Keratinocyte (primary cell): ENCODE data around the gene CLMN. TPM values are rescaled to one million over a fixed set of nuclear protein-coding genes. Genes with fewer than 3 reads are reported as not detected.

Source experiments
- DNase-seq: peaks from one replicate; pipeline ENCODE4 v3.0.0-alpha.2; 2011; ENCODE audit warnings: low read depth, missing footprints, low spot score
- FAIRE-seq: peaks from 2 replicates; lab custom pipeline; 2011; peaks lifted over from hg19 to GRCh38; lab: Jason Lieb, UNC
- H2AFZ ChIP-seq: 2 replicates; pipeline ENCODE4 v1.6.0; 2012; ENCODE audit warnings: low read length, control low read depth, inconsistent platforms; ENCODE audit not compliant: control insufficient read depth
- H3K27ac ChIP-seq: 2 replicates; pipeline ENCODE4 v1.5.1; 2011; ENCODE audit warnings: low read length; ENCODE audit not compliant: control insufficient read depth, insufficient read depth
- H3K27me3 ChIP-seq: 3 replicates; pipeline ENCODE4 v1.6.0; 2011; ENCODE audit warnings: low read length; ENCODE audit not compliant: control insufficient read depth, insufficient read depth; ENCODE audit errors: extremely low read depth
- H3K36me3 ChIP-seq, 2 experiments: 2 replicates in 1 of 2; 3 replicates in 1 of 2; pipeline ENCODE4 v1.5.1; 2011; ENCODE audit warnings: low read length in 2 of 2, mild to moderate bottlenecking in 1 of 2; ENCODE audit not compliant: control insufficient read depth in 2 of 2, insufficient read depth in 2 of 2; ENCODE audit errors: extremely low read depth in 1 of 2
- H3K4me1 ChIP-seq: 3 replicates; pipeline ENCODE4 v1.5.1; 2011; ENCODE audit warnings: low read length; ENCODE audit not compliant: control insufficient read depth, insufficient read depth; ENCODE audit errors: extremely low read depth
- H3K4me2 ChIP-seq: 3 replicates; pipeline ENCODE4 v1.6.0; 2011; ENCODE audit warnings: low read depth, low read length; ENCODE audit not compliant: control insufficient read depth, insufficient read depth; ENCODE audit errors: extremely low read depth
- H3K4me3 ChIP-seq, 3 experiments: fragments of 200-600 bp in 1 of 3; sonication (generic) in 1 of 3; 2 replicates in 2 of 3; 3 replicates in 1 of 3; pipeline ENCODE4 v1.5.1; 2011 to 2016; ENCODE audit warnings: low read length in 3 of 3, mild to moderate bottlenecking in 3 of 3, control low read depth in 2 of 3, inconsistent platforms in 1 of 3, low read depth in 1 of 3, mixed read lengths in 1 of 3, mixed run types in 1 of 3, moderate library complexity in 1 of 3; ENCODE audit not compliant: control insufficient read depth in 2 of 3, insufficient read depth in 2 of 3; ENCODE audit errors: extremely low read depth in 1 of 3
- H3K79me2 ChIP-seq: 2 replicates; pipeline ENCODE4 v1.6.0; 2012; ENCODE audit warnings: low read length; ENCODE audit not compliant: control insufficient read depth, insufficient read depth
- H3K9ac ChIP-seq: 3 replicates; pipeline ENCODE4 v1.6.0; 2011; ENCODE audit warnings: low read length; ENCODE audit not compliant: control insufficient read depth, insufficient read depth; ENCODE audit errors: extremely low read depth
- H3K9me1 ChIP-seq: 3 replicates; pipeline ENCODE4 v1.6.0; 2011; ENCODE audit warnings: low read length; ENCODE audit not compliant: control insufficient read depth, insufficient read depth; ENCODE audit errors: extremely low read depth
- H3K9me3 ChIP-seq: 2 replicates; pipeline ENCODE4 v1.5.1; 2012; ENCODE audit warnings: low read depth, low read length; ENCODE audit not compliant: control insufficient read depth
- H4K20me1 ChIP-seq: 3 replicates; pipeline ENCODE4 v1.6.0; 2011; ENCODE audit warnings: low read length; ENCODE audit not compliant: control insufficient read depth, insufficient read depth; ENCODE audit errors: extremely low read depth
- CTCF ChIP-seq, 3 experiments: IDR thresholded peaks in 1 of 3; conservative IDR thresholded peaks in 1 of 3; optimal IDR thresholded peaks in 1 of 3; 2 replicates in 2 of 3; 3 replicates in 1 of 3; pipeline versions ENCODE3 to v1.5.1; 2011; ENCODE audit warnings: low read length in 3 of 3, mild to moderate bottlenecking in 3 of 3, moderate library complexity in 2 of 3, control low read depth in 1 of 3, inconsistent platforms in 1 of 3; ENCODE audit not compliant: insufficient read depth in 2 of 3; ENCODE audit errors: extremely low read depth in 1 of 3
- EZH2 ChIP-seq: IDR thresholded peaks from one replicate; pipeline ENCODE4 v1.6.1; 2012; ENCODE audit warnings: inconsistent platforms, mild to moderate bottlenecking, low read length, moderate library complexity
- dilution Hi-C: fragments of 300-500 bp; cut with MboI; formaldehyde crosslinking; loops from one replicate; pipeline ENCODE4 v1.7.0; 2020; ENCODE audit warnings: low sequenced_read_pairs; ENCODE audit not compliant: extremely low pct_ligation_motif_present
- polyA plus RNA-seq, 5 experiments: library from polyadenylated mRNA; depleted of rRNA in 3 of 5; stranded (reverse) in 3 of 5; stranded (forward) in 1 of 5; unstranded in 1 of 5; fragments of >200 nt; gene quantifications; 1 replicate in 1 of 5; 2 replicates in 3 of 5; 3 replicates in 1 of 5; pipeline versions ENCODE4 v1.2.1 to v1.2.3, GENCODE V29; 2011 to 2012; ENCODE audit warnings: missing spikeins in 2 of 5, low read depth in 1 of 5, low replicate concordance in 1 of 5

Gene CLMN
- polyA plus RNA-seq, 1 donor (not counting 4 experiments of a cell fraction or from before 2014, with no cell fraction given): 6.1 TPM

DNA sequence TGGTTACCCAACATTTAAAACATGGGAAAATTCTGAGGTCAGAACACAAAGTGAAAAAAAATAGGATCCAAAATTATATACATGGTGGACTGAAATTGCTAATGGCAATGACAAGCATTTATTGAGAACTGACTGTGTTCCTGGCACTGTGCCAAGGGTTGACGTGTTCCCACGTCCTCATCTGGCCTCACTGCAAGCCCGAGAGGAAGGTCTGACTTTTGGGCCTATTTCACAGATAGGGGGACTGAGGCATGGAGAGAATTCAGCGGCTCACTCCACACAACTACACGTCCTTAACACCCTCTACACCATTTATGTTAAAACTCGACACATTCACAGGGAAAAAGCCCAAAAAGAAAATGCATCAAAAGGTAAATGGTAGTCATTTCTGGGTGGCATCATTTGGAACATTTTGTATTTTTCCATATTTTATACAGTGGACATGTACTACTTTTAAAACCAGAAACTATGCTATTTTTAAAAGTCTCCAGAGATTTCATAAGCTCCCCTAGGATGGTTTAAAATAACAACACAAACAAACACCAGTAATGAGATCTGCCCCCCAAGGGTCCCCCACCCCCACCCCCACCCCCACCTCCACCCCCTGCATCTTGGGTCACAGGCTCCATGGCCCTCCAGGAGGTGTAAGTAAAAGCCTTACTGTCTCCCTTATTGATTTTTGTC lies 27.7 kb downstream of the CLMN start:
- Histone ChIP-seq H3K27ac (no peak overlapping the region), H3K36me3 (peaks cover 0 to 2% of the 10 kb centered on the region in 2 experiments), H4K20me1 (no peaks in the 10 kb centered on the region), H3K4me2 (peak overlapping the region; percentile 39), H3K9ac (no peak overlapping the region), H3K4me1 (peaks cover 30% of the 10 kb centered on the region), H3K9me3 (no peaks in the 10 kb centered on the region), H3K79me2 (no peaks in the 10 kb centered on the region), H3K27me3 (no peaks in the 10 kb centered on the region), H3K4me3 (no peak overlapping the region), H2AFZ (no peak overlapping the region), H3K9me1 (peaks cover 3% of the 10 kb centered on the region)
- FAIRE-seq: peak; percentile 79
- dilution Hi-C loops: no loop called here
- DNase-seq: peak; percentile 38
- TF ChIP-seq EZH2: no peak
- no peak for TF ChIP-seq CTCF (optimal IDR thresholded peaks at IDR 0.05 in 1 of 3, IDR thresholded peaks at IDR 0.05 in 1 of 3, conservative IDR thresholded peaks at IDR 0.05 in 1 of 3; ENCODE audit: extremely low read depth in 1 of 3, insufficient read depth in 2 of 3, low read length in 3 of 3)

- no peaks in the 10 kb centered on the region for H3K79me2 ChIP-seq
- H2AFZ ChIP-seq: no peak overlapping the region
- peaks cover 3% of the 10 kb centered on the region for H3K9me1 ChIP-seq
- no peaks in the 10 kb centered on the region for H3K27me3 ChIP-seq
- peak overlapping the region; percentile 22 for H3K9ac ChIP-seq
- FAIRE-seq (no peak), DNase-seq (no peak)
- TF ChIP-seq CTCF (optimal IDR thresholded peaks at IDR 0.05 in 1 of 3, IDR thresholded peaks at IDR 0.05 in 1 of 3, conservative IDR thresholded peaks at IDR 0.05 in 1 of 3; ENCODE audit: extremely low read depth in 1 of 3, insufficient read depth in 2 of 3, low read length in 3 of 3) (no peak), EZH2 (no peak)
- H3K4me1 ChIP-seq: peaks cover 28% of the 10 kb centered on the region
- peaks cover 0 to 2% of the 10 kb centered on the region in 2 experiments for H3K36me3 ChIP-seq
- H3K27ac ChIP-seq: no peak overlapping the region
- no peaks in the 10 kb centered on the region for H4K20me1 ChIP-seq
- H3K4me2 ChIP-seq: peak overlapping the region; percentile 39
- H3K4me3 ChIP-seq: no peak overlapping the region
- dilution Hi-C loops: no loop called here
- no peaks in the 10 kb centered on the region for H3K9me3 ChIP-seq
Observed at GRCh38 chr14:95290871-95291431, 28.8 kb downstream of the CLMN start.
